IMR-90 (cell line): ENCODE data around the gene PLXNA4.

Experiments
- CEBPB ChIP-seq: IDR thresholded peaks from 2 replicates; pipeline ENCODE4 v1.6.1; 2012; ENCODE audit warnings: low read depth, low read length, improper control_type of control experiment
- CTCF ChIP-seq: conservative IDR thresholded peaks from 2 replicates; pipeline ENCODE4 v1.5.1; 2012; ENCODE audit warnings: mild to moderate bottlenecking, low read depth, low read length, improper control_type of control experiment
- MXI1 ChIP-seq: IDR thresholded peaks from 2 replicates; pipeline ENCODE4 v1.6.1; 2012; ENCODE audit warnings: low read depth, mild to moderate bottlenecking, low read length, moderate library complexity, borderline replicate concordance
- POLR2A ChIP-seq: IDR thresholded peaks from 2 replicates; pipeline ENCODE4 v1.6.1; 2012; ENCODE audit warnings: mild to moderate bottlenecking, low read depth, low read length
- USF2 ChIP-seq: fragments of 150-350 bp; IDR thresholded peaks from 2 replicates; pipeline ENCODE4 v1.6.1; 2017; ENCODE audit warnings: mild to moderate bottlenecking, antibody characterized with exemption, low read length, low read depth

GRCh38 chr7:132262160-132262470 is 314.2 kb downstream of the PLXNA4 start:
- TF ChIP-seq MXI1 (no peak), POLR2A (no peak), CTCF (no peak), USF2 (no peak), CEBPB (no peak)
